ENCODE measurements around the gene PEX14.

Gene PEX14

DNA sequence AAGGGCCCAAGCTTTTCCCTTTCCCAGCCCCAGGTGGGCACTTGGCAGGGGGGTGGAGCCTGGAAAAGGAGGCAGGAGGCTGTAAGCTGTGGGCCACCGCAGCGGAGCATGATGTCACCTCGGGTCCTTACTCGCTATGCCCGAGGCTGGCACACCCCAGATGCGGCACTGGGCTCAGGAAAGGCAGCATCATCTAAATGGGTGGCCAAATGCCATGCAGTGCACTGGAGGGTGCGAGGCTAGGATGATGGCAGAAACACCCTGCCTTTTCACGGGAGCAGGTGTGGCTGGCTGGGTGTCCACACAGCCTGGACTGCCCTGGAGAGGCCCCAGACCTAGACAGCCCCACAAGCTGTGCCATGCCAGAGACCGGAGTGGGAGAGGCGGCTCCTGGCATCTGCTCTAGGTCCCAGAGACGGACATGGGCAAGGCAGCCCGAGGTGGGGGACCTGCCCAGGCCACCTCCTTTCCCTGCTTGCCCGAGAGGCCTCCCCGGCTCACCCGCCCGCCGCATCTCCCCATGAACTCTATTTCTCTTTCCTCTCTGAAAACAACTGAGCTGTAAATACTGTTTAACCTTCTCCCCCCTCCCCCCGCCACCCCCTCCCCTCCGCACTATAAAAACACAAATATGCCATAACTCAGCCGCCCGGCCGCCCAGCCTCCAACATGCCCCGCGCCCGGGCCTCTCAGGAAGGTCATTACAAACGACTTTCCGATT lies 197.0 kb downstream of the PEX14 start:
- H3K36me3 ChIP-seq = peaks cover 9% of the 10 kb centered on the region; the same call in 1 of the 2 replicates
- TF ChIP-seq, protein P1, sequence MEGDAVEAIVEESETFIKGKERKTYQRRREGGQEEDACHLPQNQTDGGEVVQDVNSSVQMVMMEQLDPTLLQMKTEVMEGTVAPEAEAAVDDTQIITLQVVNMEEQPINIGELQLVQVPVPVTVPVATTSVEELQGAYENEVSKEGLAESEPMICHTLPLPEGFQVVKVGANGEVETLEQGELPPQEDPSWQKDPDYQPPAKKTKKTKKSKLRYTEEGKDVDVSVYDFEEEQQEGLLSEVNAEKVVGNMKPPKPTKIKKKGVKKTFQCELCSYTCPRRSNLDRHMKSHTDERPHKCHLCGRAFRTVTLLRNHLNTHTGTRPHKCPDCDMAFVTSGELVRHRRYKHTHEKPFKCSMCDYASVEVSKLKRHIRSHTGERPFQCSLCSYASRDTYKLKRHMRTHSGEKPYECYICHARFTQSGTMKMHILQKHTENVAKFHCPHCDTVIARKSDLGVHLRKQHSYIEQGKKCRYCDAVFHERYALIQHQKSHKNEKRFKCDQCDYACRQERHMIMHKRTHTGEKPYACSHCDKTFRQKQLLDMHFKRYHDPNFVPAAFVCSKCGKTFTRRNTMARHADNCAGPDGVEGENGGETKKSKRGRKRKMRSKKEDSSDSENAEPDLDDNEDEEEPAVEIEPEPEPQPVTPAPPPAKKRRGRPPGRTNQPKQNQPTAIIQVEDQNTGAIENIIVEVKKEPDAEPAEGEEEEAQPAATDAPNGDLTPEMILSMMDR (IDR thresholded peaks at IDR 0.05; ENCODE audit: low read depth, low read length) = no peak
- H3K27ac ChIP-seq = peak overlapping the region; percentile 53; the same call in 1 of the 2 replicates
- H3K4me3 ChIP-seq (ENCODE audit: low read depth, low read length) = no peak overlapping the region
- DNase-seq = no peak
- no peaks in the 10 kb centered on the region for H3K9me3 ChIP-seq (ENCODE audit: severe bottlenecking)
- no peaks in the 10 kb centered on the region for H3K27me3 ChIP-seq (ENCODE audit: insufficient read depth, low read depth, severe bottlenecking)

DNA sequence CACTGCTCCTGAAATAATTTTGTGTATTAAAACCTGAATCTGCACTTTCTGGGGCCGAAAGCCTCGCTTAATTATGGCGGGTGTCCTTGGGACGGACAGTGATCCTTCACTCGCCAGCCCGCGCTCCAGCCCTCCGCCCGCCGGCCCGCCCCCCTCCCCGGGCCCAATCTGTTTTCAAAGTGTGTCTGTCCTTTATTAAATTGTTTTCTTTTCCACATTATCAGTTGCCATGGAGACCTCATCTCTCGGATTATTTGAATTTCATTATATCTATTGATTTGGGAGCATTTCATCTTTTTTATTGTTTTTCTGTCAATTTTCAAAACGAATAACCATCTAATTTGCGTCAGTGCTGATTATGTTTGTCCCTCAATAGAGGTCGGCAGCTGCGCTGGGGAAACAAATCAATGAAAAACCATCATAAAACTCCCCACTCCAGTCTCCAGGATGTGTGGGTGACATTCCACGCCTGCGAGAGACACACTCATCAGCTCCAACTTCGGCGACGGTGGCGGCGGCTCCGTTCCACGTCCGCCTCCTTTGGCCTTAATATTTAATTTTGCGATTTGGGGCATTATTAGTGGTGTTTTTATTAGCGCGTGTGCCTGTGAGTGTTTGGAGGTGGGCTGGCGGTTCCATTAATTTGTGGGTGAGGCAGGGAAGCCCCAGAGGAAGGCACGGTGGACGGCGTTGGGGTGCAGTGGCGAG lies 197.7 kb downstream of the PEX14 start:
- no peaks in the 10 kb centered on the region for H3K27me3 ChIP-seq (ENCODE audit: insufficient read depth, low read depth, severe bottlenecking)
- no peak for DNase-seq
- no peak overlapping the region for H3K27ac ChIP-seq

DNA sequence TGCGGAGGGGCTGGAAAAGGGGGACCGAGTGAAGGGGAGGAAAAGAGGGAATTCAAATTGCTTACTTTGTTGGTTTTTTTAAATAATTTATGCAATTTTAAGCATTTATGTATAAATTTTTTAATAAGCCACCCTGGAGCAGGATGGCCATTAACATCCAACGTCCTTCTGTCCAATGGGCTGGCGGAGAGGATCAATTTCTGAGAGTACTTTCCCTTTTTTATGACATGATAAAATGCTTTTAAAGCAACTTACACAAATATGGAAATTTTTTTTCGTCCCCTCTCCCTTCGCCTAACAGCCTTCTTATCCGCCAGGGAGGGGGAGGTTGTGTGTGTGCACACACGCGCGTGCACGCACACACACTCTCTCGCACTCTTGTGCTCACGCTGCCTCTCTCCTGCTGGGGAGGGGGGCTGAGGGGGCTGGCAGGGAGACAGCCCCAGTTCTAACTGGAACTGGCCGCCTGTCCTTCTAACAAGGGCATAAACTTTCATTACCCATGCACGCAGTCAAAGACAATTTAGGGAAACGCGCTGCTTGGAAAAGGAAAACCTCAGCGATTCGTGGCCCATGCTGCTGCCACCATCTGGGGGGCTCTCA lies 198.5 kb downstream of the PEX14 start:
- Histone ChIP-seq H3K27me3 (ENCODE audit: insufficient read depth, low read depth, severe bottlenecking) (no peaks in the 10 kb centered on the region), H3K9me3 (ENCODE audit: severe bottlenecking) (no peaks in the 10 kb centered on the region), H3K4me3 (ENCODE audit: low read depth, low read length) (no peak overlapping the region), H3K27ac (peak overlapping the region; percentile 99; the same call in 1 of the 2 replicates), H3K36me3 (peaks cover 10% of the 10 kb centered on the region)
- DNase-seq = no peak
- TF ChIP-seq, protein P1 (IDR thresholded peaks at IDR 0.05; ENCODE audit: low read depth, low read length) = no peak

More for the DNA sequence above, 197.7 kb downstream of the PEX14 start:
- Histone ChIP-seq H3K9me3 (ENCODE audit: severe bottlenecking) (no peaks in the 10 kb centered on the region), H3K4me3 (ENCODE audit: low read depth, low read length) (no peak overlapping the region), H3K36me3 (peaks cover 9% of the 10 kb centered on the region; the same call in 1 of the 2 replicates)
- TF ChIP-seq, protein P1 (IDR thresholded peaks at IDR 0.05; ENCODE audit: low read depth, low read length) = no peak

DNA sequence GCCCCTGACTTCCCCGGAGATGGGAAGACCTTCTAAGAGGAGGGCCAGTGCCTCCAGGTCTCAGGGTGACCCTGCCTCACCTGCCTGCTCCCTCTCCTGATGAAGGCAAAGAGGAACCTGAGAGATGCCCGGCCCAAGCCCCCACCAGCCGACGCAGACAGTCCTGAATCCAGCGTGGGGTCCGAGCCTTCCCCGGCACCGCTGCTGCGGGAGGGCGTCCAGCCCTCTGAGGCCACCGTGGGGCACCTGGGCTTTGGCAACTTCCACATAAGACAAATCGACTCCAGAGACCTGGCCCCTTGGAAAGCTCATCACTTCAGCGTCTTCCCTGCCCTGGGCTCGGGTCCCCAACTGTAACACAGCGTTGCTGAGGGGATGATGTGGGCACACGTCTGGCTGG lies 199.5 kb downstream of the PEX14 start:
- no peaks in the 10 kb centered on the region for H3K9me3 ChIP-seq (ENCODE audit: severe bottlenecking)
- peaks cover 2% of the 10 kb centered on the region for H3K36me3 ChIP-seq
- peak overlapping the region; percentile 99 for H3K27ac ChIP-seq
- H3K27me3 ChIP-seq (ENCODE audit: insufficient read depth, low read depth, severe bottlenecking) = no peaks in the 10 kb centered on the region
- H3K4me3 ChIP-seq (ENCODE audit: low read depth, low read length) = no peak overlapping the region
- TF ChIP-seq, protein P1 (IDR thresholded peaks at IDR 0.05; ENCODE audit: low read depth, low read length) = no peak
- DNase-seq = no peak

DNA sequence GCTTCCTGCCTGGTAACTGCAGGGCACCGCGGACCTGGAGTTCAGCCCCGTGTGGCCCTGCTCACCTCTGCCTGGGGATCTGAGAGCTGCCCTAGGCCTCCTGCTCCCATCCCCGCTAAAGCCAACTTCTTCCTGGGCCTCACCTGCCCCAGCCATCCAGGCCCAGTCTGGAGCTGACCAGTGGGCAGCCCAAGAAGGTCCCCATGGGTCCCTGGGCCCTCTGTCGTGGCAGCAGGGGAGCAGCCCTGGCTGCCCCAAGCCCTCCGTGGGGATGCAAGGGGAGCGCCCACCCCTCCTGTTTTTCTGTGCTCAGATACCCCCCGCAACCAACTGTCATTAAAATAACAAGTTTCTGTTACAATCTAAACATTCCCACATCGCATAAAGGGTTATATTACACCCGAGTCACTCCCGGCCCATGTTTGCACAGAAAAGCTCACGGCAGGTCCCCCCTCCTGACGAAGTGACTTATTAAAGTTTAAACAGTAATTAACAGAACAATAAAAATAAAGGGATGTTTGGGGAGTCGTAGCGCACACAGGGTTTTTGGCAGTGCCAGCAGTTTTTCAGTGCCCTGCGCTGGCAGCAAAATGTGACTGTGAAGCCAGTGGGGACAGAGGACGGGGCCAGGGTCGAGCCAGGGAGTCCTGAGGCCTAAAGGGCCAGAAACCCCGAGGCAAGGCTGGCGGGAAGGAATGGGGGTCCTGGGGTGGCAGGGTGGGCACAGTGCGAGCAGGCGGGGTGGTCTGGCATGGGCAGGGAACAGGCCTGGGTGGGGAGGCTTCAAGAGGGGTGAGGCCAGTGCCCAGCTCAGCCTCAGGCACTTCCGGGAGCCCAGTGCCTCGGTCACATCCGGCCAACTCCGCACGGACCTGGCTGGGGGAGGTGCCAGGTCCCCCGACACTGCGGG lies 200.2 kb downstream of the PEX14 start:
- no peaks in the 10 kb centered on the region for H3K9me3 ChIP-seq (ENCODE audit: severe bottlenecking)
- DNase-seq = no peak
- no peak overlapping the region for H3K4me3 ChIP-seq (ENCODE audit: low read depth, low read length)
- peak overlapping the region; percentile 99 for H3K27ac ChIP-seq
- TF ChIP-seq, protein P1 (IDR thresholded peaks at IDR 0.05; ENCODE audit: low read depth, low read length) = no peak
- H3K36me3 ChIP-seq = peaks cover 2% of the 10 kb centered on the region
- H3K27me3 ChIP-seq (ENCODE audit: insufficient read depth, low read depth, severe bottlenecking) = no peaks in the 10 kb centered on the region
